ENCODE data around the gene UCHL3.

The UCHL3 gene

GRCh38 chr13:75635828-75636435, 86.3 kb downstream of the UCHL3 start, which contains the start of gene LMO7:
Gene LMO7, plus strand, starts transcription at chr13:75636330. Its CDS starts 328 bp downstream, at chr13:75636658.
- CTCF ChIA-PET: no interaction called here
- no peaks in the 10 kb centered on the region for H3K36me3 ChIP-seq (ENCODE audit: control insufficient read depth in 4 of 4, insufficient read depth in 4 of 4, low read length in 3 of 4)
- peak within 1 kb of the TSS; percentile 40 to 83 (median 74) for H3K4me3 ChIP-seq (ENCODE audit: control insufficient read depth in 1 of 7, extremely low read depth in 1 of 7, insufficient read depth in 4 of 7, low read depth in 2 of 7, low read length in 6 of 7)
- H3K27ac ChIP-seq (ENCODE audit: insufficient read depth in 1 of 2, low read depth in 1 of 2, low read length in 2 of 2, poor library complexity in 1 of 2, severe bottlenecking in 2 of 2): no peak within 1 kb of the TSS
- H3K4me1 ChIP-seq (ENCODE audit: control extremely low read depth in 1 of 4, control insufficient read depth in 4 of 4, insufficient read depth in 4 of 4, low read length in 3 of 4): peaks cover 5 to 23% (median 14%) of the 10 kb centered on the region in 4 experiments
- DNase-seq: peak; percentile 42 to 82 (median 63)
- peaks cover 3 to 13% (median 10%) of the 10 kb centered on the region in 5 experiments for H3K27me3 ChIP-seq (replicated peaks in 2 of 5; ENCODE audit: control insufficient read depth in 4 of 5, insufficient read depth in 5 of 5, low read length in 4 of 5)
- POLR2A ChIA-PET: no interaction called here
- no peaks in the 10 kb centered on the region for H3K9me3 ChIP-seq (ENCODE audit: control extremely low read depth in 1 of 5, control insufficient read depth in 4 of 5, insufficient read depth in 2 of 5, low read depth in 1 of 5, low read length in 4 of 5)
- WGBS (ENCODE audit: insufficient coverage): 0% methylated on average over 47 of the region's 76 CpGs

DNA sequence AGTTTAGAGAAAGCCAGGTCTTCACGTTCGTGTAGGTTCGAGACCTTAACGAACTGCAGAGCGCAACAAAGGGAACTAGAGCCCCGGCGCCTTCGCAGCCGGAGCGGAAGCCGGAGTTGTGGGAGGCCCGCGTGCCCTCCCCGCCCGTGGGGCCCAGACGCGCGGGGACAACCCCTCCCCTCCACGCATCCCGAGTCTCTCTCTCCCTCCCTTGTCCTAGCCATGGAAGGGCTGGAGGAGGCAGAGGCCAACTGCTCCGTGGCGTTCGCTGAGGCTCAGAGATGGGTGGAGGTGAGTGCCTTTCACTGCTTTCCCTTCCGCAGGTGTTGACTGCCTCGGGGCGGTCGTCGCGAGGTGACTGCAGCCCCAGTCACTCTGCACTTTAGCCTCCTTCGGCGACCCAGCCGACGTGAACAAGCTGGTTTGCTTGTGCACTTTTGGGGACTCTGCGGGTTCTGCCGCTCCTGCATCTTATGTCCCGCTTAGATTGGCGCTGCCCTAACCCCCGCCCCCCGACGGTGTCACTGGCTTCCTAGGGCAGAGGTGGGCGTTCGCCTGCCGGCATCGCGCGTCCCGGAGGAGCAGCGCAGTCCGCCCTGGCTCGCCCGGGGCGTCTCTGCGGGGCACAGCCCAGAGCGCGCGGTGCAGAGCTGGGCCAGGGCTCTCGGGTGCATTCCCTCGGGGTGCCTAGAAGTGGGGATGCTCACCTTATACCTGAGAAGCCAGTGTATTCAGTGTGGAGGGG, 87.0 kb downstream of the UCHL3 start:
- DNase-seq: peak; percentile 32 to 75 (median 73)
- H3K27me3 ChIP-seq (replicated peaks in 2 of 5; ENCODE audit: control insufficient read depth in 4 of 5, insufficient read depth in 5 of 5, low read length in 4 of 5): peaks cover 3 to 13% (median 10%) of the 10 kb centered on the region in 5 experiments
- H3K4me1 ChIP-seq (ENCODE audit: control extremely low read depth in 1 of 4, control insufficient read depth in 4 of 4, insufficient read depth in 4 of 4, low read length in 3 of 4): peaks cover 5 to 23% (median 14%) of the 10 kb centered on the region in 4 experiments
- WGBS (ENCODE audit: insufficient coverage): under 1% methylated on average over 40 of the region's 58 CpGs
- H3K27ac ChIP-seq (ENCODE audit: insufficient read depth in 1 of 2, low read depth in 1 of 2, low read length in 2 of 2, poor library complexity in 1 of 2, severe bottlenecking in 2 of 2): no peak overlapping the region
- no peaks in the 10 kb centered on the region for H3K9me3 ChIP-seq (ENCODE audit: control extremely low read depth in 1 of 5, control insufficient read depth in 4 of 5, insufficient read depth in 2 of 5, low read depth in 1 of 5, low read length in 4 of 5)
- H3K36me3 ChIP-seq (ENCODE audit: control insufficient read depth in 4 of 4, insufficient read depth in 4 of 4, low read length in 3 of 4): no peaks in the 10 kb centered on the region
- H3K4me3 ChIP-seq (ENCODE audit: control insufficient read depth in 1 of 7, extremely low read depth in 1 of 7, insufficient read depth in 4 of 7, low read depth in 2 of 7, low read length in 6 of 7): peak overlapping the region; percentile 40 to 83 (median 74)
- POLR2A ChIA-PET: no interaction called here
- CTCF ChIA-PET: no interaction called here

- H3K4me3 ChIP-seq (ENCODE audit: control insufficient read depth in 1 of 7, extremely low read depth in 1 of 7, insufficient read depth in 4 of 7, low read depth in 2 of 7, low read length in 6 of 7): peak overlapping the region in 6 of 7 experiments; percentile 40 to 83 (median 77)
- peaks cover 3 to 13% (median 10%) of the 10 kb centered on the region in 5 experiments for H3K27me3 ChIP-seq (replicated peaks in 2 of 5; ENCODE audit: control insufficient read depth in 4 of 5, insufficient read depth in 5 of 5, low read length in 4 of 5)
- no peaks in the 10 kb centered on the region for H3K36me3 ChIP-seq (ENCODE audit: control insufficient read depth in 4 of 4, insufficient read depth in 4 of 4, low read length in 3 of 4)
- no peaks in the 10 kb centered on the region for H3K9me3 ChIP-seq (ENCODE audit: control extremely low read depth in 1 of 5, control insufficient read depth in 4 of 5, insufficient read depth in 2 of 5, low read depth in 1 of 5, low read length in 4 of 5)
- H3K4me1 ChIP-seq (ENCODE audit: control extremely low read depth in 1 of 4, control insufficient read depth in 4 of 4, insufficient read depth in 4 of 4, low read length in 3 of 4): peaks cover 5 to 23% (median 14%) of the 10 kb centered on the region in 4 experiments
- H3K27ac ChIP-seq (ENCODE audit: insufficient read depth in 1 of 2, low read depth in 1 of 2, low read length in 2 of 2, poor library complexity in 1 of 2, severe bottlenecking in 2 of 2): no peak overlapping the region
- ChIA-PET CTCF (no interaction called here), POLR2A (no interaction called here)
- 6% methylated on average over 12 of the region's 17 CpGs for WGBS (ENCODE audit: insufficient coverage)
- DNase-seq: peak in 2 of 3 donors; percentile 11 to 26
Measured at GRCh38 chr13:75637181-75637750, 87.7 kb downstream of the UCHL3 start.

GRCh38 chr13:75639454-75639853, 89.9 kb downstream of the UCHL3 start:
- Histone ChIP-seq H3K27ac (ENCODE audit: insufficient read depth in 1 of 2, low read depth in 1 of 2, low read length in 2 of 2, poor library complexity in 1 of 2, severe bottlenecking in 2 of 2) (no peak overlapping the region), H3K4me3 (ENCODE audit: control insufficient read depth in 1 of 7, extremely low read depth in 1 of 7, insufficient read depth in 4 of 7, low read depth in 2 of 7, low read length in 6 of 7) (no peak overlapping the region), H3K4me1 (ENCODE audit: control extremely low read depth in 1 of 4, control insufficient read depth in 4 of 4, insufficient read depth in 4 of 4, low read length in 3 of 4) (peaks cover 5 to 23% (median 14%) of the 10 kb centered on the region in 4 experiments), H3K36me3 (ENCODE audit: control insufficient read depth in 4 of 4, insufficient read depth in 4 of 4, low read length in 3 of 4) (no peaks in the 10 kb centered on the region), H3K9me3 (ENCODE audit: control extremely low read depth in 1 of 5, control insufficient read depth in 4 of 5, insufficient read depth in 2 of 5, low read depth in 1 of 5, low read length in 4 of 5) (no peaks in the 10 kb centered on the region), H3K27me3 (replicated peaks in 2 of 5; ENCODE audit: control insufficient read depth in 4 of 5, insufficient read depth in 5 of 5, low read length in 4 of 5) (peaks cover 3 to 13% (median 10%) of the 10 kb centered on the region in 5 experiments)
- DNase-seq: no peak
- WGBS (ENCODE audit: insufficient coverage): 100% methylated on average over 2 of the region's 2 CpGs
- CTCF ChIA-PET: interaction anchor here (0.9 kb wide), 1 partner anchor 10 kb away, joined by 3 read pairs; no protein-coding TSS in a partner anchor
- POLR2A ChIA-PET: no interaction called here

GRCh38 chr13:75641026-75641425, 91.4 kb downstream of the UCHL3 start:
- H3K27me3 ChIP-seq (replicated peaks in 2 of 5; ENCODE audit: control insufficient read depth in 4 of 5, insufficient read depth in 5 of 5, low read length in 4 of 5): peaks cover 3 to 13% (median 10%) of the 10 kb centered on the region in 5 experiments
- no peaks in the 10 kb centered on the region for H3K9me3 ChIP-seq (ENCODE audit: control extremely low read depth in 1 of 5, control insufficient read depth in 4 of 5, insufficient read depth in 2 of 5, low read depth in 1 of 5, low read length in 4 of 5)
- 99% methylated on average over 5 of the region's 6 CpGs for WGBS (ENCODE audit: insufficient coverage)
- CTCF ChIA-PET: no interaction called here
- H3K4me1 ChIP-seq (ENCODE audit: control extremely low read depth in 1 of 4, control insufficient read depth in 4 of 4, insufficient read depth in 4 of 4, low read length in 3 of 4): peaks cover 5 to 18% (median 10%) of the 10 kb centered on the region in 4 experiments
- H3K27ac ChIP-seq (ENCODE audit: insufficient read depth in 1 of 2, low read depth in 1 of 2, low read length in 2 of 2, poor library complexity in 1 of 2, severe bottlenecking in 2 of 2): no peak overlapping the region
- POLR2A ChIA-PET: no interaction called here
- no peak for DNase-seq
- no peak overlapping the region for H3K4me3 ChIP-seq (ENCODE audit: control insufficient read depth in 1 of 7, extremely low read depth in 1 of 7, insufficient read depth in 4 of 7, low read depth in 2 of 7, low read length in 6 of 7)
- no peaks in the 10 kb centered on the region for H3K36me3 ChIP-seq (ENCODE audit: control insufficient read depth in 4 of 4, insufficient read depth in 4 of 4, low read length in 3 of 4)

DNA sequence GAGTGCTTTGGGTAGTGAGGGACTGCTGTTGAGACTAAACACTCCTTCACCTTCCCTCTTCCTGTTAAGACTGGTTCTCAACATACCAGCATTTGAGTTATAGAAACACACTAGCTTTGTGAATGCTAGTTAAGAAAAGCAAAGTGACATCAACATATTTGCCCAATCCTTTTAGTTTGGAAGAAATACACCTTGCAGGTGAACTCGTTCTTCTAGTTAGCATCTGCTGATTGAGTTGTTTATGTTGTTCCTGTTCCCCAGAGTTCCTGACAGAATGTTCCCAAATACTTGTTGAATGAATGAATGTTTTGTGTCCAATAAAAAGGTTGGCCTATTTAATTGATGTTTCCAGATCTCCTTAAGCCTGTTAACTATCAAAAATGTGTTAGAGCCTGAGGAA, 93.6 kb downstream of the UCHL3 start:
- no peaks in the 10 kb centered on the region for H3K36me3 ChIP-seq (ENCODE audit: control insufficient read depth in 4 of 4, insufficient read depth in 4 of 4, low read length in 3 of 4)
- no CpG with 5 or more reads among the region's 1 CpG for WGBS (ENCODE audit: insufficient coverage)

GRCh38 chr13:75643693-75644092, 94.1 kb downstream of the UCHL3 start:
- Histone ChIP-seq H3K27me3 (replicated peaks in 2 of 5; ENCODE audit: control insufficient read depth in 4 of 5, insufficient read depth in 5 of 5, low read length in 4 of 5) (peaks cover 0 to 2% (median 0%) of the 10 kb centered on the region in 5 experiments), H3K27ac (ENCODE audit: insufficient read depth in 1 of 2, low read depth in 1 of 2, low read length in 2 of 2, poor library complexity in 1 of 2, severe bottlenecking in 2 of 2) (no peak overlapping the region), H3K36me3 (ENCODE audit: control insufficient read depth in 4 of 4, insufficient read depth in 4 of 4, low read length in 3 of 4) (no peaks in the 10 kb centered on the region), H3K4me3 (ENCODE audit: control insufficient read depth in 1 of 7, extremely low read depth in 1 of 7, insufficient read depth in 4 of 7, low read depth in 2 of 7, low read length in 6 of 7) (no peak overlapping the region), H3K9me3 (ENCODE audit: control extremely low read depth in 1 of 5, control insufficient read depth in 4 of 5, insufficient read depth in 2 of 5, low read depth in 1 of 5, low read length in 4 of 5) (no peaks in the 10 kb centered on the region), H3K4me1 (ENCODE audit: control extremely low read depth in 1 of 4, control insufficient read depth in 4 of 4, insufficient read depth in 4 of 4, low read length in 3 of 4) (no peaks in the 10 kb centered on the region)
- ChIA-PET POLR2A (no interaction called here), CTCF (no interaction called here)
- DNase-seq: no peak

More for the DNA sequence above, 93.6 kb downstream of the UCHL3 start:
- ChIA-PET POLR2A (no interaction called here), CTCF (no interaction called here)
- H3K4me1 ChIP-seq (ENCODE audit: control extremely low read depth in 1 of 4, control insufficient read depth in 4 of 4, insufficient read depth in 4 of 4, low read length in 3 of 4): no peaks in the 10 kb centered on the region
- no peak for DNase-seq
- H3K27ac ChIP-seq (ENCODE audit: insufficient read depth in 1 of 2, low read depth in 1 of 2, low read length in 2 of 2, poor library complexity in 1 of 2, severe bottlenecking in 2 of 2): no peak overlapping the region
- no peak overlapping the region for H3K4me3 ChIP-seq (ENCODE audit: control insufficient read depth in 1 of 7, extremely low read depth in 1 of 7, insufficient read depth in 4 of 7, low read depth in 2 of 7, low read length in 6 of 7)
- peaks cover 0 to 7% (median 3%) of the 10 kb centered on the region in 5 experiments for H3K27me3 ChIP-seq (replicated peaks in 2 of 5; ENCODE audit: control insufficient read depth in 4 of 5, insufficient read depth in 5 of 5, low read length in 4 of 5)
- H3K9me3 ChIP-seq (ENCODE audit: control extremely low read depth in 1 of 5, control insufficient read depth in 4 of 5, insufficient read depth in 2 of 5, low read depth in 1 of 5, low read length in 4 of 5): no peaks in the 10 kb centered on the region

Measured in common myeloid progenitor, CD34-positive (primary cell).